ENCODE data around the gene SLC12A8.

SLC12A8 gene

DNA sequence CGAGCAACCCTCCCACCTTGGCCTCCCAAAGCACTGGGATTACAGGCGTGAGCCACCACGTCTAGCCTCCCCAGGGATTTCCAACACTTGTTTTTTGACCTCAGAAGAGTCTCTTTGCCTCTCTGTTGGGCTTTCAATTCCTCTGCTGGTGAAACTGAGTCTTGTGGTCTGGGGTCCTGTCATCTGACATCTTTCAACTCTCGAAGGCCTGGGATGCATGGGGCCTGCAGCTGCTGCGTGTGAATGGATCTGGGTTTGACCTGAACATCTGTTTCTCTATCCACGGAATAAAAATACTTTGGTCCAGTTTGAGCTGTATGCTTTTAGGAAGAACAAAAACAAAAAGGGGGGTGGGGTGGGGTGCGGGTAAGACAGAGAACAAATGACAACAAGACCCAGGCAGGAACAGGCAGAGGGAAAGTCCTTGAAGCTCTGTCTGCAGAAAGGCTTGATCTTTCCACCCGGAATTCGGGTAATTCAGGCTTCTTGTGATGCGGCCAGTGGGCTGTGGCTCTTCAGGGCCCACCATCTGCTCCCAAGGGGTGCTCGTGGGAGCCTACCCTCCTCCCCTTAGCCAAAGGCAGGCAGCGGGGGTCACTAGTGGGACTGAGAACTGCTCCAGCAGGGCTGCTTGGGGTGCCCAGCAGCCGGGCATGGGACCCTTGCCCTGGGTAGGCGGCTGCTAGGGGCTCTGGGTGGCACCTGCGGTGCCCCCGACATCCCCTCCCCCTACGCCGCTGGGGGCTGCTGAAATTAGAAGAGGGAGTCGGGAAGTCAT lies 71.5 kb downstream of the SLC12A8 start:
- no peak for DNase-seq (ENCODE audit: low read depth in 1 of 2, low spot score in 1 of 2)

DNA sequence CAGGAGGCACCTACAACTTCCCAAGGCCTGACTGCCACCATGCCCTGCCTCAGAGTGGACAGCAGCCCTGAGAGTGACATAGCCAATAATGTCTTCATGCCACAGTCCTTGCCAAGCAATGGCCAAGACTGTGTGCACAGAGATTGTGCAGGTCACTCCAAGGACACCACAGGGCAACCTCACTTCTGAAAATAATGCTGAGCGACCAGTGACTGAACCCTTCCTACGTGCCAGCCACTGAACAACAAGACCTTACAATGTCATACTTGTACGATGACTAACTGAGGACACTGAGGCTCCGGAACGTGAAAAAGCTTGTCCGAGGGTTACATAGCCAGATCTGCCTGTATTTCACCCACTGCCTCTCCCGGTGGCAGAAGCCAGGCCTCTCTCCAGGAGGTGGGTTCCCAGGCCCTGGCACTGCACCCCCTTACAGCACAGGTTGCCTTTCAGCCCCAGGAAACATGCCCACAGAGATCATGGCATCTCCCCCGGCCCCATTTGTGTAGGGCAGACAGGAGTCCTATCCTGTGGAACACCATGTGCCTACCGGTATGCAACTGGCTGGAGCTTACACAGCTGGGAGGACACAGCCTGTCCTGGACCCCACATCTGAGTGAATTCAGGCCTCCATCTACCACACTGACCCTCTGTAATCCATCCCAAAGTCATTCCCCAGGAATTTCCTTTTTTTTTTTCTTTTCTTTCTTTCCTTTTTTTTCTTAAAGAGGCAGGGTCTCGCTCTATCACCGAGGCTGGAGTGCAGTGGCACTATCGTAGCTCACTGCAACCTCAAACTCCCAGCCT lies 72.3 kb downstream of the SLC12A8 start:
- DNase-seq (ENCODE audit: low read depth in 1 of 2, low spot score in 1 of 2) = no peak

DNA sequence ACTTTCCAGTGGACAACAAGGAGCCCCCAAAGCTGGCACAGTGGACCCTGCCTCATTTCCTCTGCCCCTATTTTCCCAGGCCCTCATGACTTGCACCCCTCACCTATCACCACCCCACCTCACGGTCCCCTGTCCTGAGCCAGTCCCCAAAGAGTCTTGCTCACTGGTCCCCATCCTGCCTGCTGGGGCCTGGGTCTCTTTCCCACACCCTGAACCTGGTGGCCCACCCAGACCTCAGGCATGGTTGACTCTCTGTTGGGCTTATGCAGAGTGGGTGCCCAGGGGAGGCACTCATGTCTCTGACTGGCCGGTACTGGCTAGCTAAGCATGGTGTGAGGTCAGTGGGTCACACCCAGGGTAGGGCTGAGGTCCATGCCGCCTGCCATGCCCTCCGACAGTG lies 73.2 kb downstream of the SLC12A8 start:
- DNase-seq (ENCODE audit: low read depth in 1 of 2, low spot score in 1 of 2) = no peak

DNA sequence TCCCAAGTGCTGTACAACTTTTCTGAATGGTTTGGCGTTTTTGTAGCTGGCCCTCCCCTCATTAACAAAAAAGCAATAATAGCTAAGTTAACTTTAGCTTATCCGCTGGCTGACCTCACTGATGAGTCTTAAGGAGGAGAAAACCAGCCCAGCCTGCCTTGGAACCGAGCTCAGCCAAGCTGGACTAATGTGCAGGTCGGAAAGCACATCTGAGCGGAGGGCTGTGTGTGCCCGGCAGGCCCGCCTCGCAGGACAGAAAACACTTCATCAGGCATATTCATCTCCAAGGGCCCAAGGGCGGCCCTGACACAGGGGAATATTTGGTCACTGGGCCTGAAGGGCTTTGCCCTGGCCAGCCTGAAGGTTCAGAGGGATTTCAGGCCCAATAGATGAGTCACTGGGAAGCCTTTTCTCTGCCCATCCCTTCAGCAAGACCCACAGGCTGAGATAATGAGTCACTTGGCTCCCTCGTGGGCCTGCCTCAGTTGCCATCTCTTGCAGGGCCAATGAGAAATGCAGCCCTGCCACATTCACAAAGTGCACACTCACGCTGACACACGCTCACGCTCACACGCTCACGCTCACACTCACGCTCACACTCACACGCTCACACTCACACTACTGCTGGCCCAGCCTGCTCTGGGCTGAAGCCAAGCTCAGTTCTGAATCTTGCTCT lies 75.1 kb downstream of the SLC12A8 start:
- no peak for DNase-seq (ENCODE audit: low read depth in 1 of 2, low spot score in 1 of 2)

DNA sequence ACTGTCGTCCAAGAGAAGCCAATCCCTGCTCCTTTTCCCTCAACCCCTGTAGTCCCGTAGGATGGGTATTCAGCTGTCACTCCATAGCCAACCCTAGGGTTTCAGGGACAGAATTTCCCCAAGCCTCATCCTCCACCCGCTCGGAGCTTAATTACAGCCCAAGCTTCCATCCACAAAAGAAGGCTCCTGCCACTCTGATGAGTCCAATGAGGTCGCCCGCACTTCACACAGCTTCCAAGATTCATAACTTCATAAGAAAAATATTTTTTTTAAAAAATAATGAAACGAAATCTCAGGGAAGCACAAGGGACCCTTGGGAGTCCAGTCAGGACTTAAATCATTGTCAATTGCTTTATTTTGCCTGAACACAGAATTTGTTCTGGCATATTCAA lies 75.6 kb downstream of the SLC12A8 start:
- no peak for DNase-seq (ENCODE audit: low read depth in 1 of 2, low spot score in 1 of 2)

DNA sequence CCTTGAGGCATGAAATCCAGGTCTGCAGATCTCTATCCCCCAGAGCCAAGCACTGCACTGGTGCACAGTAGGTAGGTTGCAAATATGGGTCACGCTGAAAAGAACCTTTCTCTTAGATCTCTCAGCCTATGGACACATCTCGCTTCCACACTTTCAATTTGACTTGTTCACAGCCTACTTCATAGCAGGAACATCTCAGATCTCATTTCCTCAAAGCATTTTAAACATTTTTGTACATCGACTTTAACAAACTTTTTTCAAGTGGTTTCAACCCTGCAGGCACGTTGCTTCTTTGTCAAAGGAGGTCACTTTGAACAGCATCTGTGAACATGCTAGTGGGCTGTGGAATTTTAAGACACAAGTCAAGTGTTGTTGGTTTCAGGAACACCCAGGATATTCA lies 76.0 kb downstream of the SLC12A8 start:
- no peak for DNase-seq (ENCODE audit: low read depth in 1 of 2, low spot score in 1 of 2)

DNA sequence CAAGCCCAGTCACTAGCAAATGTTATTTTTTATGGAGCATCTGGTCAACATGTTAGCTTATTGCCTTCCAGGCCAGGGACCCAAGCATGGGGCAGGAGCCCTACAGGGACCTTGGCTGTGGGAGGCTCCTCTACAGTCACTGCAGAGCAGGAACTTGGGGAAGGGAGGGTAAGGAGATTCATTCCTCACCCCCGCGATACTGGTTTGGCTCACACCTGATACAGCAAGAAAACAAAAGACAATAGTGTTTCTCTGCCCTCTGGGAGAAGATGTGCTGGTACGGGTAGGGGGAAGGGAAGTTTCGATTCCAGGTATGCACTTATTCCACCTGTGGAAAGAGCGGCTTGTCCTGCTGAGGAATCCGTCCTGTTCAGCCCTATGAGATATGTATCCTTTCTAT lies 77.6 kb downstream of the SLC12A8 start:
- DNase-seq (ENCODE audit: low read depth in 1 of 2, low spot score in 1 of 2) = no peak

DNA sequence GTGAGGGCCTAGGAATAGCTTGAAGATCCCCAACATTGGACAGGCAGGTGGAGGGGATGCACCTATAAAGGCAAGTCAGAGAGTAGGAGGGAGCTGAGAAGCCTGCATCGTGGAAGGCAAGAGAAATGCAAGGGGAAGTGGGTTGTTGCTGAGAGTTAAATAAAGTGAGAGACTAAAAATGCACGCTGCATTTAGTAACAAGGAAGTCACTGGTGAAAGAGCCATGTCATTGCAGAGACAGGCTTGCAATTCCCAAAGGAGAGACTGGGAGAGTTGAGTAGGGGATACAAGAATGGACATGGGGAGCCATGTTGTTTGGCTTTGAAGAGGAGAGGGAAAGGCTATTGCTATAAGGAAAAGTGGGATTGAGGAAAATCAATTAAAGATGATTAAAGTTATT lies 79.7 kb downstream of the SLC12A8 start:
- no peak for DNase-seq (ENCODE audit: low read depth in 1 of 2, low spot score in 1 of 2)

DNA sequence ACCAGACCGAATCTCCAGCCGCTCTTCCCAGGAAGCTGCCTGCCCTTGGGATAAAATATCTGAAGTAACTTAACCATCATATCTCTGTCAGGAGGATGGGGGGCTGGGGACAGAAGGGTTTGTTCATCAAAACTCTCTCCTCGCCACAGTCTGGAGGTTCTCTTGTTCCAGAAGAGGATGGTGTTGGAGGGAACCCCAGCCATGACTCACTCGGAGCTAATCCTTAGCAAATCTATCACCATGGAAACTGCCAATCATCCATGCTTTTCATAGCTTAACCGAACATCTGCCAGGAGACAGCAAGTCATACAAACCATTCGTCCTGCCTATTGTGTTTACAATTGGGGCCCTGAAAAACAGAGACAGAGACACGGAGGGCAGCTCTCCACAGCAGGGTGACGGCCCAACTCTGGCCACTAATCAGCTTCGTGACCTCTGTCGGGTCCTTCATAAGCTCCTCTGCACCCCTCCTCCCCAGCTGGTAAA lies 83.0 kb downstream of the SLC12A8 start:
- DNase-seq (ENCODE audit: low read depth in 1 of 2, low spot score in 1 of 2) = no peak

DNA sequence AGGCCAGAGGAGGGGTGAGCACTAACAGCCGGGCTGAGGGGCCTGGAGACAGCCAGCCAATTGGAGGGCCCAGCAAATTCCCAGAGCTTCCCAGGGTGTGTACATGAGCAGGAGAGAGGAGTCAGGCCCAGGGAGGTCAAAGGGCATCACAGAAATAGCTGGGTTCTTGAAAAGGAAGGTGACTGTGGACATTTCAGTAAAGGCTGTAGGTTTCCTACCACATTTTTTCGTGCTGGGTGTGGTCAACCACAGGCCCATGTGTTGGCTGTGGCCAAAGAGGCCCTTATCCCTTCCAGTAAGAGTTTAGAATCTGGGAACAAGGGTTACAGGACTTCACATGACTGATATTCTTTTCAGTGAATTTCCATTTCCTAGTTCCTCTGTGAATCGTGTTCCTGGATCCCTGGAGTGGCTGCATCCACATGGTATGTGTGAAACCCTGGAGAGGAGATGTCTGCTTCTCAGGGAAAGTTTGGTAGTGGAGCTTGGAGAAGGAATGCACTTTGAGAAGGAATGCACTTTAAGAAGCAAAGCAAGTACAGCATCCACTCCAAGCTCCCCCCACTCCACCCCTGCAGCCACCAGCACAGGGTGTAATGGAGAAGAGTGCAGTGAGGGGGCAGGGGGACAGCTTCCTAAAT lies 83.6 kb downstream of the SLC12A8 start:
- no peak for DNase-seq (ENCODE audit: low read depth in 1 of 2, low spot score in 1 of 2)

DNA sequence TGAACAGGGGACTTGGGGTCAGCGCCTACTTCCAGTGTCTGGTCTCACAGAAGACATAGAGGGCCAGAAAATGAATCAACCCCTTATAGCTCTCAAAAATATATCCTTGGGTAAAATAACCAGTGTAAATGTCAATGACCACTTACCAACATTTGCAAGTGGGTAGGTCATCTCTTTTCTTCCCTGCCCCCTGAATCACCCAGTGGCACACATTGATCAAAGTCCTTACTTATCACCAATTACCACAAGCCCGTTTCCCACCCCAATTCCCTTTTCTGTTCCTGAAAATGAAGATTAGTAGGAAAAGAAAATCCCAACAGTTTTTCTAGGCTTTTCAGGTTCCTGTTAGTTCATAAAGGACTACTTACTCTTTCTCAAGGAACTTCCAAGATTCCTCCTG lies 86.2 kb downstream of the SLC12A8 start:
- no peak for DNase-seq (ENCODE audit: low read depth in 1 of 2, low spot score in 1 of 2)

DNA sequence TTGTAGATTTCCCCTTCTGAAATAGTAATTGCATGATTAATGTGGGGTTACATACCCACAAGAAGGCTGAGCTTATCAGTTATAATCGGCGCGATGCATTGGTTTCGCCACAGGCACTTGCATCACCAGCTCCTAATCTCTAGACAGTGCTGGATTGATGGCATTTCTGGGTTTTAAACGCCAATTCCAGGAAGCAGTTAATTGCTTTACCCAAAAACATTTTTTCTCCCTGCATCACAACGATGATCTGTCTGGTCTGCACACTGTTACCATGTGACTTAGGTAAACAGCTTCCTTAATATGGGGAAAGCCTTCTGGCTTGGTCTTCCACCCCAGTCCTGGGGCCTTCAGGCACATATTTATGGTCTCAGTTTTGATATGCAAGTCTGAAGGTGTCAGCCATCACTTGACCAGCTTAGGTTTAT lies 86.7 kb downstream of the SLC12A8 start:
- DNase-seq (ENCODE audit: low read depth in 1 of 2, low spot score in 1 of 2) = no peak

DNA sequence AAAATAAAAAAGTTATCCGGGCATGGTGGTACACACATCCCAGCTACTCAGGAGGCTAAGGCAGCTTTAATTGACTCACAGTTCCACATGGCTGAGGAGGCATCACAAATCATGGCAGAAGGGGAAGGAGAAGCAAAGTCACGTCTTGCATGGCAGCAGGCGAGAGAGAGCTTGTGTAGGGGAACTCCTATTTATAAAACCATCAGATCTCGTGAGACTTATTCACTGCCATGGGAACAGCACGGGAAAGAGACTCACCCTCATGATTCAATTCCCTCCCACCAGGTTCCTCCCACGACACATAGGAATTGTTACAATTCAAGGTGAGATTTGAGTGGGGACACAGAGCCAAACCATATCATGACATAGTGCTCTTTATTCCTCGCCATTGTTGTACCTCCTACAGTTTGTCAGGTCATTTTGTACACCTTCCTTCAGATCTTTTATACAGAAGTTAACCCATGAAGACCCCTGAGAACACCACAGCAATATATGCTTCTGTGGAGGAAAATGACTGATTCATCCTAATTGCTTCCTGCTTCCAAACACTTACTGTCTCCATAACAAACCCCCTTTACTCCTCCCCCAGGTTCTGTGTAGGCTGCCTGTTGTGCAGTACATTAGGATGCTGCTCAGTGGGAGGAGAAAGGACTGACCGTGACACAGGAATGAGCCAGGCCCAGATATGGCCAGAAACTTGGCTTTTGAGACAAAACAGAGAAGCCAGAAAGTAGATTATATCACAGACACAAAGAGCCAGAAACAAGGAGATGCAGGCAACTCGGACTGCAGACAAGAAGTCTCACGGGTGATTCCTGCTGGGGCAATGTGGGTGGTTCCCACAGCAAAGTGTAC lies 88.9 kb downstream of the SLC12A8 start:
- no peak for DNase-seq (ENCODE audit: low read depth in 1 of 2, low spot score in 1 of 2)

DNA sequence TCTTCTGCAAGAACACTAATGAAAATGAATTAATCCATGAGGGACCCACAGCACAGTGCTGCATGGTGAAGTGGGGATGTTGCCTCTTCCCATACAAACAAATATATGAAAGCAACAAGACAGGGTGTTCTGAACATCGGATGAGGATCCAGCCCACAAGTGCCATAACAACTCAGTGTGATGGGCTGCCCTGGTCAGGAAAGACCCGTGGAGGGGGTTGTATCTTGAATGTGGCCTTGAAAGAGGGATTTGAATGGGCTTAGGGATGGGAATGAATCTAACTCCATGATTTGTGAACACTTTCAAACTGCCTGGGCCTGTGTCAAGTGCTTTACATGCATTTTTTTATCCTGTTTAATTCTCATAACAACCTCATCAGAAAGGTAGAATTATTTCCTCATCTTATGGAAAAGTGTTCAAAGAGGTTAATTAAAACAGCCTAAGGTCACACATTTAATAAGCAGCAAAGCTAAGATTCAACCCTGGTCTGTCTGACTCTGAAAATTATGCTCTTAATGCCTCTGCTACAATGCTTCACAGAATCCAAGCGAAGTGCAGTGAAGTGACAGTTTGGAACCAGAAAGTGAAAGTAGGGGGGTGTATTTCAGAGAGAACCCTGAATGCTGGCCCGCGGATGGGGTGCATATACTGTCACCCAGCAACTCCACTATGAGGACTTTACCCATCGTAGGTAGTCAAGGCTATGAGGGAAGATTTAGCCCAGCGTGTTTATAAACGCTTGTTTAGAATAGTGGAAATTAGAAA lies 91.1 kb downstream of the SLC12A8 start:
- no peak for DNase-seq (ENCODE audit: low read depth in 1 of 2, low spot score in 1 of 2)

DNA sequence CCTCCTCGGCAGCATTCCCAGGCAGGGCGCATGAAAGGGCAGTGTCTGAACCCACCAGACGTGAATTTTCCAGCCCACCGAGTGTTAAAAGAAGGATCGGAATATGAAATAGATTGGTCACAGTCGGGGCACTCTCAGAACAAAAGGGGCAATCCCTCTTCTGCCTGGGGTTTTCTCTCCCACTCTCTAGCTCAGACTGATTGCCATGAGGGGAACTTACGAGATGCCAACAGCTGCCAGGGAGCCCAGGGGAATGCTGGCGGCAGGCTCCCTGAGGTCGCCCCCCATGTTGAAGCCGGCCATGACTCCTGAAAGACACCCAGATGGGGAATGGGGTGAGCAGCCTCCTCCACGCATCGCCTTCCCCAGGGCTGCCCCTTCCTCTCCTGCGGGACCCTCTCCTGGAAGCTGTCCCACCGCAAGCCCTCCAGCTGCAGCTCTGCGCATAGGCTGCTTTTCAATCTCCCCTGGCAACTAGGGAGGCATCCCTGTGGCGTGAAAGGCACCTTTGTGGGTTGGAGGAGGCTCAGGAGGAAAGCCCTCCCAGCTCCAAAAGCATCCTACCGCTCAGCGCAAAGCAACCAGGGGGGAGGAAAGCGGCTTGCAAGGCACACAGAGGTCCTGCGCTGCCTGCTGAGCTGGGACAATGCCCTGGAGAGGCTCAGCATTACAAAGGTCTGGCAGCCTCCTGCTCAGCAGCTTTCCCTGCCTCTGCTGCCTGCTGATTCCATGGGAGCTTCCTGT lies 92.0 kb downstream of the SLC12A8 start:
- DNase-seq (ENCODE audit: low read depth in 1 of 2, low spot score in 1 of 2) = no peak

DNA sequence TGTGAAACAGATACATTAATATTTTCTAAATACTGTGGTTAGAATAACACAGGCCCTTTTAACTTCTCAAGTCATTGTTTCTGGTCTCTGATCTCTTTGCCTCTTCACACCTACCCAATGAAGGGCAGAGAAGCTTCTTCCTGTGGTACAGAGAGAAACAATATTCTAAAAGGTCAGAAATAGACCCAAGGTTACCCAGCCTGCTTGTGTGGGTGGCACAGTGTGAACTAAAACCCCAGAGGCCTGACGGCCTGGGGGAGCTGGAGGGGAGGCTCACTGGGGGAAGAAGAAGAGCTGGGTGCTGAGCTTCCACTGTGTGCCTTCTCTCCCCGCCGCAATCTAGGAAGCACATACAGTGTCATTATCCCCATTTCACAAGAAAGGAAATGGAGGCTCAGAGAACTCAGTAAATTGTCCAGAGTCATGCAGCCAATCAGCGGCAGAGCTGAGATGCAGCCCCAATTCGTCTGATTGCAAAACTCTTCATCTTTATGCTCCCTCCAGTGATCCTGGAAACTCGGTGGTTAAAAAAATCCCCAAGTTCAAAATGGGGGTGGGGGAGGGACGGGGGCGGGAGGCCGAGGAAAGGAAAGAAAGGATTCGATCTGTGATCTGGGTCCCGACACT lies 92.7 kb downstream of the SLC12A8 start:
- no peak for DNase-seq (ENCODE audit: low read depth in 1 of 2, low spot score in 1 of 2)

DNA sequence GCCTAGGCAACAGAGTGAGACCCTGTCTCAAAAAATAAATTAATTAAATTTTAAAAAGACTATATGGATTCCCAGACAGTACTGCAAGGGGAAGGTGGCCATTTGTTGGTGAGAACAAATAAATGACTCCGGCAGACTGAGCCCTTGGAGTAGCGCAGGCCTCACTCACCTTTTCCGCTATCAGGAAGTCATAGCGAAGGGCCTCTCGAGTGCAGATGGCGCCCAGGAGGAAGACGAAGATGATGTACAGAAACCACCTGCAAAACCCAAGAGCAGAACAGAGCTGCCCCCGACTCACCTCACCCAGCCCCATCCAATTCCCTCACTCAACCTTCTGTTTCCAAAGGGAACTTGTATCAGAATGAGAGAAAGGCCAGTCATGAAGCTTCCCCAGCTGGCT lies 93.9 kb downstream of the SLC12A8 start:
- no peak for DNase-seq (ENCODE audit: low read depth in 1 of 2, low spot score in 1 of 2)

DNA sequence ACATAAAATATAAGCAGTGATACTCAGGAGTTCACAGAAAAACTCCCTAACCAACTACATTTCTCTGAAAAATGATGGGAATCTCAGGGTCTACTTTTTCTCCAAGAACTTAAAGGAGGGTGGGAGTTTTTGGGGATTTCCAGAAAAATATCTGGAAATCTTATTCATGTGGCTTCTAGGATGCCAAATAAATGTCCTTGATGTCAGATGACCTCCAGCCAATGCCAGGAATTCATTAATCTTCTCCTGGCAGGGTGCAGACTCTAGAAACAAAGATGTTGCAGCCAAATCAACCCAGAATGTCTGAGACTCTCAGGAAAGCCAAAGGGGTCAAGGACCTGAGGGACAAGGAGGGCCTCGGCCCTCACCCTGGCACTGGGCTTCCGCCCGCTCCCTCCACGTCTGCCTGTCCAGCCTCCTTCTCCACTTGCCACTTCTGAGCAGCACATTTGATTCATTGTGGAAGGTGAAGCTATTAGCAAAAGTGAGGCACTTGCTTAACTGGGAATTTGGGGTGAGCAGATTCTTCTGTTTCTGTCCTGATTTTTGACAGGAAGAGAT lies 94.8 kb downstream of the SLC12A8 start:
- no peak for DNase-seq (ENCODE audit: low read depth in 1 of 2, low spot score in 1 of 2)
